ENCODE measurements around the gene CSRNP2. TPM values are rescaled to one million over a fixed set of nuclear protein-coding genes. Genes with fewer than 3 reads are reported as not detected.

Gene CSRNP2
- total and polyA plus RNA-seq, 2 experiments from 2014 or later = 23.2 to 30.5 TPM

DNA sequence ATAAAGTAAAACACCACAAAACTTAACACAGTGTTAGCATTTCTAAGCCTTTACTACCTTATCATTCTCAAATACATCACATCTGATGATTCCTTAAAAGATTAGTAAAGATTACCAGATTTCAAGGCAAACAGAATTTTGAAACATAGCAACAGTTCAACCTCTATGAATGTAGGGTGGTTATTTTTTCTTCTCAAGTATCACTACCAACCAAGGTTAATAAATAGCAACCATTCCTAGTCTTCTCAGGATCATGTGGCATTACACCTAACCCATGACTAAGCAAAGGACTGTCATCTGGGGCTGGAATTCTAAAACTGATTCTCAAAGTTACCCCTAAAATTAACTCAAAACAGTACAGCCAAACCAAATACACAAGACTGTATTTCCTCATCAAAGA, 39.4 kb upstream of the CSRNP2 start:
- DNase-seq (ENCODE audit: low spot score) = no peak
- H3K4me1 ChIP-seq (ENCODE audit: insufficient read depth) = no peaks in the 10 kb centered on the region
- TF ChIP-seq, protein P1, sequence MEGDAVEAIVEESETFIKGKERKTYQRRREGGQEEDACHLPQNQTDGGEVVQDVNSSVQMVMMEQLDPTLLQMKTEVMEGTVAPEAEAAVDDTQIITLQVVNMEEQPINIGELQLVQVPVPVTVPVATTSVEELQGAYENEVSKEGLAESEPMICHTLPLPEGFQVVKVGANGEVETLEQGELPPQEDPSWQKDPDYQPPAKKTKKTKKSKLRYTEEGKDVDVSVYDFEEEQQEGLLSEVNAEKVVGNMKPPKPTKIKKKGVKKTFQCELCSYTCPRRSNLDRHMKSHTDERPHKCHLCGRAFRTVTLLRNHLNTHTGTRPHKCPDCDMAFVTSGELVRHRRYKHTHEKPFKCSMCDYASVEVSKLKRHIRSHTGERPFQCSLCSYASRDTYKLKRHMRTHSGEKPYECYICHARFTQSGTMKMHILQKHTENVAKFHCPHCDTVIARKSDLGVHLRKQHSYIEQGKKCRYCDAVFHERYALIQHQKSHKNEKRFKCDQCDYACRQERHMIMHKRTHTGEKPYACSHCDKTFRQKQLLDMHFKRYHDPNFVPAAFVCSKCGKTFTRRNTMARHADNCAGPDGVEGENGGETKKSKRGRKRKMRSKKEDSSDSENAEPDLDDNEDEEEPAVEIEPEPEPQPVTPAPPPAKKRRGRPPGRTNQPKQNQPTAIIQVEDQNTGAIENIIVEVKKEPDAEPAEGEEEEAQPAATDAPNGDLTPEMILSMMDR (IDR thresholded peaks at IDR 0.05; ENCODE audit: poor library complexity) = no peak
- no peak for TF ChIP-seq EZH2 (IDR thresholded peaks at IDR 0.05; ENCODE audit: borderline replicate concordance)
- TF ChIP-seq EZH2phosphoT487 (IDR thresholded peaks at IDR 0.05; ENCODE audit: low read depth, severe bottlenecking, unreplicated experiment) = no peak
- no peaks in the 10 kb centered on the region for H3K9me2 ChIP-seq (replicated peaks; ENCODE audit: insufficient read depth)
- peak overlapping the region; percentile 65 for H3K27ac ChIP-seq
- no peak overlapping the region for H3K4me3 ChIP-seq
- no peak overlapping the region for H3K4me2 ChIP-seq
- no peak overlapping the region for H2AFZ ChIP-seq
- peaks cover 12% of the 10 kb centered on the region for H3K79me2 ChIP-seq
- no peaks in the 10 kb centered on the region for H4K20me1 ChIP-seq (ENCODE audit: insufficient read depth, poor library complexity, severe bottlenecking)
- no peaks in the 10 kb centered on the region for H3K36me3 ChIP-seq (replicated peaks; ENCODE audit: insufficient read depth, low read depth)
- H3K27me3 ChIP-seq = no peaks in the 10 kb centered on the region
- H3K9me3 ChIP-seq (ENCODE audit: low read depth) = no peaks in the 10 kb centered on the region

DNA sequence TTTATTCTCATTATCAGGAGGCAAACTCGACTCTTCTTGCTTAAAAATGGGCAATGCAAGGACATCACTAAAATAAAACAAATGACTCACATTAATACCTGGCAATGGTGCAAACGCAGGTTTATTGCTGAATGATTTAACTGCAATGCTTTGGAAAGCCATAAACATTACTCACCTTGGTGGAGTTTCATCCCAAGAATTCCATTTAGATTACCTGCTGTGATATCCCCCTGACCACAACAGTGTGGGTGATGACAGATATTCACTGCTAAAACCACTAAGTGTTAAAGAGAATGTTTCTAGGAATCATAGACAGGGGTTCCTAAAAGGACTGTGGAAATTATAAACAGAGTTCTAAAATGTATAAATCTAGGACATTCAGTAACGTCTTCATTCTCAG, 35.3 kb upstream of the CSRNP2 start:
- Histone ChIP-seq H3K27ac (no peak overlapping the region), H3K36me3 (replicated peaks; ENCODE audit: insufficient read depth, low read depth) (no peaks in the 10 kb centered on the region)
- no peak for TF ChIP-seq EZH2 (IDR thresholded peaks at IDR 0.05; ENCODE audit: borderline replicate concordance)
- TF ChIP-seq, protein P1 (IDR thresholded peaks at IDR 0.05; ENCODE audit: poor library complexity) = no peak
- TF ChIP-seq EZH2phosphoT487 (IDR thresholded peaks at IDR 0.05; ENCODE audit: low read depth, severe bottlenecking, unreplicated experiment) = no peak

DNA sequence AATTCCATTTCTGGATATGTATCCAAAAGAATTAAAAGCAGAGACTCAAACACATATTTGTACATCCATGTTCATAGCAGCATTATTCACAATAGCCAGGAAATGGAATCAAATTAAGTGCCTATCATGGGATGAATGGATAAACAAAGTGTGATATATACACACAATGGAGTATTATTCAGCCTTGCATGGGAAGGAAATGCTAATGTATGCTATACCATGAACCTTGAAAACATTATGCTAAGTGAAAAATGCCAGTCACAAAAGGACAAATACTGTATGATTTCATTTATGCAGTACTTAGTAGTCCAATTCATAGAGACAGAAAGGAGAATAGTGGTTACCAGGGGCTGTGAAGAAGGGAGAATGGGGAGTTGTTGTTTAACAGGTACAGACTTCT, 32.1 kb upstream of the CSRNP2 start:
- no peak overlapping the region for H3K4me3 ChIP-seq
- H3K4me2 ChIP-seq = no peak overlapping the region
- H3K9me3 ChIP-seq (ENCODE audit: low read depth) = no peaks in the 10 kb centered on the region
- H2AFZ ChIP-seq = no peak overlapping the region
- no peaks in the 10 kb centered on the region for H4K20me1 ChIP-seq (ENCODE audit: insufficient read depth, poor library complexity, severe bottlenecking)
- TF ChIP-seq EZH2phosphoT487 (IDR thresholded peaks at IDR 0.05; ENCODE audit: low read depth, severe bottlenecking, unreplicated experiment) = no peak
- TF ChIP-seq, protein P1 (IDR thresholded peaks at IDR 0.05; ENCODE audit: poor library complexity) = no peak
- no peak for TF ChIP-seq EZH2 (IDR thresholded peaks at IDR 0.05; ENCODE audit: borderline replicate concordance)
- no peaks in the 10 kb centered on the region for H3K9me2 ChIP-seq (replicated peaks; ENCODE audit: insufficient read depth)
- H3K36me3 ChIP-seq (replicated peaks; ENCODE audit: insufficient read depth, low read depth) = no peaks in the 10 kb centered on the region
- no peaks in the 10 kb centered on the region for H3K4me1 ChIP-seq (ENCODE audit: insufficient read depth)
- no peaks in the 10 kb centered on the region for H3K79me2 ChIP-seq
- no peak overlapping the region for H3K27ac ChIP-seq
- no peaks in the 10 kb centered on the region for H3K27me3 ChIP-seq
- DNase-seq (ENCODE audit: low spot score) = no peak

More for the DNA sequence above, 35.3 kb upstream of the CSRNP2 start:
- Histone ChIP-seq H3K27me3 (no peaks in the 10 kb centered on the region), H3K4me3 (no peak overlapping the region), H4K20me1 (ENCODE audit: insufficient read depth, poor library complexity, severe bottlenecking) (no peaks in the 10 kb centered on the region), H3K4me1 (ENCODE audit: insufficient read depth) (no peaks in the 10 kb centered on the region), H3K4me2 (no peak overlapping the region), H2AFZ (no peak overlapping the region), H3K79me2 (peaks cover 7% of the 10 kb centered on the region), H3K9me2 (replicated peaks; ENCODE audit: insufficient read depth) (no peaks in the 10 kb centered on the region), H3K9me3 (ENCODE audit: low read depth) (no peaks in the 10 kb centered on the region)
- 78% methylated on average over 3 of the region's 3 CpGs for WGBS (ENCODE audit: low lambda C conversion rate, missing lambda C conversion rate)
- peak; percentile 13 for DNase-seq (ENCODE audit: low spot score)

DNA sequence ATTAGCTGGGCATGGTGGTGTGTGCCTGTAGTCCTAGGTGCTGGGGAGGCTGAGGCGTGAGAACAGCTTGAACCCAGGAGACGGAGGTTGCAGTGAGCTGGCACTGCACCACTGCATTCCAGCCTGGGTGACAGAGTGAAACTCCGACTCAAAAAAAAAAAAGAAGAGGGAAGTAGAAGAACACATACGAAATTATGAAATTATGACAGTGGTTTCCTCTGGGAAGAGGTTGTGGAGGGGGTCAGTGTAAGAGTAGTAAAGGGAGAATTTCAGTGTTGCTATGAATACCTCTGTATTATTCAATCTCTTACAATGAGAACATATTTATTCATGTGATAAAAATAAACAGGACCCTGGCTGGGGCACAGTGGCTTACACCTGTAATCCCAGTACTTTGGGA, 24.7 kb upstream of the CSRNP2 start:
- no peak overlapping the region for H3K4me3 ChIP-seq
- H3K9me3 ChIP-seq (ENCODE audit: low read depth) = no peaks in the 10 kb centered on the region
- no peaks in the 10 kb centered on the region for H3K79me2 ChIP-seq
- H2AFZ ChIP-seq = no peak overlapping the region
- H3K36me3 ChIP-seq (replicated peaks; ENCODE audit: insufficient read depth, low read depth) = peaks cover 3% of the 10 kb centered on the region
- no peaks in the 10 kb centered on the region for H4K20me1 ChIP-seq (ENCODE audit: insufficient read depth, poor library complexity, severe bottlenecking)
- 97% methylated on average over 4 of the region's 4 CpGs for WGBS (ENCODE audit: low lambda C conversion rate, missing lambda C conversion rate)
- no peak for DNase-seq (ENCODE audit: low spot score)
- H3K27me3 ChIP-seq = no peaks in the 10 kb centered on the region
- H3K9me2 ChIP-seq (replicated peaks; ENCODE audit: insufficient read depth) = no peaks in the 10 kb centered on the region
- no peak overlapping the region for H3K4me2 ChIP-seq
- no peak overlapping the region for H3K27ac ChIP-seq
- no peaks in the 10 kb centered on the region for H3K4me1 ChIP-seq (ENCODE audit: insufficient read depth)
- TF ChIP-seq EZH2phosphoT487 (IDR thresholded peaks at IDR 0.05; ENCODE audit: low read depth, severe bottlenecking, unreplicated experiment) (no peak), EZH2 (IDR thresholded peaks at IDR 0.05; ENCODE audit: borderline replicate concordance) (no peak)
- TF ChIP-seq, protein P1 (IDR thresholded peaks at IDR 0.05; ENCODE audit: poor library complexity) = no peak

Measured in hepatocyte (in vitro differentiated cells).